ENCODE data around the gene PLEKHM3. TPM values are rescaled to one million over a fixed set of nuclear protein-coding genes. Genes with fewer than 3 reads are reported as not detected.

The PLEKHM3 gene
- total RNA-seq, 6 experiments from 2014 or later, result 6.4 to 8.2 (median 7.2) TPM

DNA sequence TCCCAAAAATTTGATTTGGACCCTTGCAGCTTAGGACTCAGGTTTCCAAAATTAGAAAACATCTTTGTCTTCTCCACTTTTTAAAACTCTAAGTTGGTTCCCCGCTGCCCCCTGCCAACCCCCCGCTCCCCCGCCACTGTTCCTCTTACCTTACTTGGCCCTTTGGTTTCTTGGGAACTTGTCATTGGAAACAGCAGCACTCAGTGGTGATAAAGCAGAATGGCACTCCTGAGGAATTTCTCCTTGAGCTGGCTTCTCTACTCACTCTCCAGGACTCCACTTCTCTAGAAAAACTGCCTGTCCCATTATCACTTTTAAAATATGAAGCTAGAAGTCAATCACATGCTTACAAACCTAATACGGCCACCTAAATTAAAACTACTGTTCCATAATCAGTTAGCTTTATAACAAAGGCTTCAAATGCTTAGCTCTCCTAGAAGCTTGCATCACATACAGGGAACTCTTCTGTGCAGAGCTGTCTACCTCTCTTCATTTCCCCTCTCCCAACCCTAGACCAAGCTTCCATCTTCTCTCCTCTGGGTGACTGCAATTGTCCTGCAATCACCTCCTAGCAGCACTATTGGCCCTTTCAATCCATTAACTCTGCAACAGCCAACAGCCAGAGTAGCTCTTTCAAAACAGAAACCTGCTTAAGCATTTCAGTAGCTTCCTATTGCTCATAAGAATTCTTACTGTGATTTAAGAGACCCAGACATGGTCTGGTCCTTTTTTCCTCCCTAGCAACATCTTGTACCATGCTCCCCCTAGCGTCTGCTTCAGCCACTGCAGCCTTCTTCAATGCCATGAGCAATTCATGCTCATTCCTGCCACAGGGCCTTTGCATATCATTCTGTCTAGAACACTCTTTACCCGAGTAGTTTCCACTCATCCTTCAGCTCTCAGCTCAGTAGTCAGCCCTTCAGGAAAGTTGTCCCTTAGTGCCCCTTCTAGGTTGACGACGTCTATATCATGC is 15.2 kb upstream of the PLEKHM3 start:
- H3K27ac Mint-ChIP-seq, result peak overlapping the region; percentile 32
- peak overlapping the region; percentile 38; the same call in 1 of the 2 replicates for H3K4me3 Mint-ChIP-seq
- no peaks in the 10 kb centered on the region for H3K9me3 Mint-ChIP-seq
- peaks cover 45% of the 10 kb centered on the region for H3K4me1 Mint-ChIP-seq (ENCODE audit: low read depth)
- TF ChIP-seq, protein P1, sequence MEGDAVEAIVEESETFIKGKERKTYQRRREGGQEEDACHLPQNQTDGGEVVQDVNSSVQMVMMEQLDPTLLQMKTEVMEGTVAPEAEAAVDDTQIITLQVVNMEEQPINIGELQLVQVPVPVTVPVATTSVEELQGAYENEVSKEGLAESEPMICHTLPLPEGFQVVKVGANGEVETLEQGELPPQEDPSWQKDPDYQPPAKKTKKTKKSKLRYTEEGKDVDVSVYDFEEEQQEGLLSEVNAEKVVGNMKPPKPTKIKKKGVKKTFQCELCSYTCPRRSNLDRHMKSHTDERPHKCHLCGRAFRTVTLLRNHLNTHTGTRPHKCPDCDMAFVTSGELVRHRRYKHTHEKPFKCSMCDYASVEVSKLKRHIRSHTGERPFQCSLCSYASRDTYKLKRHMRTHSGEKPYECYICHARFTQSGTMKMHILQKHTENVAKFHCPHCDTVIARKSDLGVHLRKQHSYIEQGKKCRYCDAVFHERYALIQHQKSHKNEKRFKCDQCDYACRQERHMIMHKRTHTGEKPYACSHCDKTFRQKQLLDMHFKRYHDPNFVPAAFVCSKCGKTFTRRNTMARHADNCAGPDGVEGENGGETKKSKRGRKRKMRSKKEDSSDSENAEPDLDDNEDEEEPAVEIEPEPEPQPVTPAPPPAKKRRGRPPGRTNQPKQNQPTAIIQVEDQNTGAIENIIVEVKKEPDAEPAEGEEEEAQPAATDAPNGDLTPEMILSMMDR (IDR thresholded peaks at IDR 0.05), result peak; percentile 88
- peak; percentile 76 for DNase-seq
- no peaks in the 10 kb centered on the region for H3K36me3 Mint-ChIP-seq (ENCODE audit: low read depth)
- H3K27me3 Mint-ChIP-seq (ENCODE audit: insufficient read depth), result no peaks in the 10 kb centered on the region; the same call in 1 of the 2 replicates

DNA sequence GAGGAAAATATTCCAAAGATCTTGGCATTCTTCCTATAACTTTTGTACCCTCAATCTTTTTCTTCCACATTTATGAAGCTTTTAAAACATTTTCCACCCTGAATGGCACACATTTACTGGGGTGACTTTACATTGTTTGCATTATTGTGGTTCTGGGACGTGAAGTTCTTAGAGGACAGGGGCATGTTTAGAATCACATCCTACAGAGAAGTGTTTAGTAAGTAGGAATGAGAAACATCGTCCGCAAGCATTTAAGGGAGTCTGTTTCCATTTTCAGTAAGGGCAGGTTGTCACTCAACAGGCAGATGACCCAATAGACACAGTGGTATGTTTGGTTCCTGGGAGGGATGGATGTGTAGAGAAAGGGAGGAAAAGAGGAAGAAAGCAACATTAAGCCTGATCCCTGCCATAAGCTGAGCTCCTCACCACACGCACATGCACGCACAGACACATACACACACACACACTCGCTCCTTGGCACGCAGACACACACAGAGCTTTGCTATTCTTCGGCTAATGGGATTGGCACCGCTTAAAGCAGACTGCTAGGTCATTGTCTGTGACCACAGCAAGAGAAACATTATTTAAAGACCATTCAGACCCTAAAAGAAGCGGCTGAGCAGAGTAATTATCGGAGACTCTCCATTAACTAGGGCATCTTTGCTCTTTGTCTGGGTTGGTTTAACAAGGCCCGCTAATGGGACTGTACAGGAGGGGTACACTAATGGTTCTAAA is 14.2 kb upstream of the PLEKHM3 start:
- Mint-ChIP-seq H3K4me3 (peak overlapping the region; percentile 56; the same call in 1 of the 2 replicates), H3K9me3 (no peaks in the 10 kb centered on the region), H3K4me1 (ENCODE audit: low read depth) (peaks cover 51% of the 10 kb centered on the region), H3K36me3 (ENCODE audit: low read depth) (no peaks in the 10 kb centered on the region), H3K27me3 (ENCODE audit: insufficient read depth) (no peaks in the 10 kb centered on the region; the same call in 1 of the 2 replicates), H3K27ac (peak overlapping the region; percentile 29)
- TF ChIP-seq, protein P1 (IDR thresholded peaks at IDR 0.05), result no peak
- DNase-seq, result peak; percentile 6

DNA sequence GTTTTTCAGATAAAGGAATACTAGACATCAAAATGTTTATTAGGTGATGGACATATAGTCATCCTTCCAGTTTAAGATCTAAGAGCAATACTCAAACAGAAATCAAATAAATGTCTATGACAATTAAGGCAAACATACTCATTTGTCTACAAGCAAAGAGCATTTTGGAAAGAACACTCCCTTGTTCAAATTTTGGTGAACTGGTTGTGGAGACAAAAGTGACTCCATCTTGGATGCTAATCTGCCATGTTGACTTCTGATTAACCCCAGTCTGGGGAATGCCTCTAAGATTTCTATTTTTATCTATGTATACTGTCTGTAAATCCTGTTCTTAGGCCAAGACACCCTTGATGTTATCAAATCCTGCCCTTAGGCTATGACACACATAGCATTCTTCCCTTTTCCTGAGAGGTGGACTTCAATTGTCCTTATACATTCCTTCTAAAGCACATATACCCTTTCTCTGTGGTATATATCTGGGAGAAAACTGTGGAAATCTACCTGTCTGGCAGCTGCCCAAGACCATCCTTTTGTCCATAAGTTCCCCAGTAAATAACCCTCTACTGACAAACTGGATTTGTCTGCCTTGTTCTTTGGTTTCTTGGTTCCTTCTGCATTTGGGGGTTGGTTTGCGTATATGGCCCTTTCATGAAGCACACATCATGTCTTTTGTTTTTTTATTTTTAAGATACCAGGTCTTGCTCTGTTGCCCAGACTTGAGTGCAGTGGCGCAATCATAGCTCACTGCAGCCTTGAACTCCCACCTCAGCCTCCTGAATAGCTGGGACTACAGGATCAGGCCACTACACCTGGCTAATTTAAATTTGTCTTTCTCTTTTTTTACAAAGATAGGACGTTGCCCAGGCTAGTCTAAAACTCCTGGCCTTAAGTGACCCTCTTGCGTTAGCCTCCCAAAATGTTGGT is 12.5 kb upstream of the PLEKHM3 start:
- no peaks in the 10 kb centered on the region for H3K9me3 Mint-ChIP-seq
- no peaks in the 10 kb centered on the region; the same call in 1 of the 2 replicates for H3K27me3 Mint-ChIP-seq (ENCODE audit: insufficient read depth)
- peaks cover 61% of the 10 kb centered on the region for H3K4me1 Mint-ChIP-seq (ENCODE audit: low read depth)
- H3K27ac Mint-ChIP-seq, result no peak overlapping the region
- TF ChIP-seq, protein P1 (IDR thresholded peaks at IDR 0.05), result no peak
- H3K4me3 Mint-ChIP-seq, result no peak overlapping the region
- no peaks in the 10 kb centered on the region; the same call in 1 of the 2 replicates for H3K36me3 Mint-ChIP-seq (ENCODE audit: low read depth)
- peak; percentile 30 for DNase-seq

DNA sequence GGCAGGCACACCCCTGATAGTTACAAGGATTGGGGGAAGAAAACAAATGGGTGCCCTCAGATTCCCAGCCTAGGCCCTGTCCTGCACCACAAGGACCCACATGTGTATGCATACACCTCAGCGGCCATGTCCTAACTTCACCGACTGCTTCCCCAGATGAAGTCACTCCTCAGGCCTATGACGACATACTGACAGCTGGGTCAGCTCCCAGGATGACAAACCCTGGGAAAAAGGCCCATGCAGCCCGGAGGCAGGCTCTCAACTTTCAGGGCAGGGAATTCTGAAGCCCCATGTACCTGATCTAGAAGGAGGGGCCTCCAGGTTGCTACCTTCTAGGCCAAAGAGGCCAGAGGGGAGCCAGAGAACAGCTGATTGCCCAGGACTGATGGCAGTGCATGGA is 11.0 kb upstream of the PLEKHM3 start:
- H3K27ac Mint-ChIP-seq, result no peak overlapping the region
- no peak overlapping the region for H3K4me3 Mint-ChIP-seq

More for the DNA sequence above, 11.0 kb upstream of the PLEKHM3 start:
- TF ChIP-seq, protein P1 (IDR thresholded peaks at IDR 0.05), result no peak
- H3K27me3 Mint-ChIP-seq (ENCODE audit: insufficient read depth), result no peaks in the 10 kb centered on the region; the same call in 1 of the 2 replicates
- no peaks in the 10 kb centered on the region for H3K9me3 Mint-ChIP-seq
- no peak for DNase-seq
- H3K4me1 Mint-ChIP-seq (ENCODE audit: low read depth), result peaks cover 63% of the 10 kb centered on the region
- H3K36me3 Mint-ChIP-seq (ENCODE audit: low read depth), result no peaks in the 10 kb centered on the region; the same call in 1 of the 2 replicates
